Large intestine (tissue), 3 donors: ENCODE data around the gene ANO1. TPM values are rescaled to one million over a fixed set of nuclear protein-coding genes. Genes with fewer than 3 reads are reported as not detected.

Experiments used
- DNase-seq, 2 donors: peaks; one replicate each; pipeline versions ENCODE4 v3.0.0 to v3.0.0-alpha.2; 2013
- H3K27ac ChIP-seq: one replicate; pipeline ENCODE4 v1.5.1; 2013; ENCODE audit warnings: low read length
- H3K27me3 ChIP-seq: 2 replicates; pipeline ENCODE4 v1.6.1; 2013; ENCODE audit warnings: low read length; ENCODE audit not compliant: control insufficient read depth, insufficient read depth
- H3K36me3 ChIP-seq: 2 replicates; pipeline ENCODE4 v1.6.1; 2013; ENCODE audit warnings: low read length; ENCODE audit not compliant: control insufficient read depth, insufficient read depth
- H3K4me1 ChIP-seq: one replicate; pipeline ENCODE4 v1.6.1; 2013; ENCODE audit warnings: low read length; ENCODE audit not compliant: control insufficient read depth, insufficient read depth
- H3K4me3 ChIP-seq: one replicate; pipeline ENCODE4 v1.5.1; 2013; ENCODE audit warnings: low read length
- H3K9me3 ChIP-seq: one replicate; pipeline ENCODE4 v1.6.1; 2013; ENCODE audit warnings: mild to moderate bottlenecking, low read depth, low read length, moderate library complexity; ENCODE audit not compliant: control insufficient read depth
- WGBS: methylation state at CpG from one replicate; pipeline ENCODE4 v1.1.5; 2013; ENCODE audit warnings: low lambda C conversion rate; ENCODE audit not compliant: insufficient coverage; 5-methylcytosine and 5-hydroxymethylcytosine counted together
- polyA plus RNA-seq: library from polyadenylated mRNA; unstranded; fragments of 120-200 nt; gene quantifications from one replicate; pipeline ENCODE4 v1.2.1, GENCODE V29; 2013

ANO1 gene
- polyA plus RNA-seq, 1 donor, result 12.3 TPM

DNA sequence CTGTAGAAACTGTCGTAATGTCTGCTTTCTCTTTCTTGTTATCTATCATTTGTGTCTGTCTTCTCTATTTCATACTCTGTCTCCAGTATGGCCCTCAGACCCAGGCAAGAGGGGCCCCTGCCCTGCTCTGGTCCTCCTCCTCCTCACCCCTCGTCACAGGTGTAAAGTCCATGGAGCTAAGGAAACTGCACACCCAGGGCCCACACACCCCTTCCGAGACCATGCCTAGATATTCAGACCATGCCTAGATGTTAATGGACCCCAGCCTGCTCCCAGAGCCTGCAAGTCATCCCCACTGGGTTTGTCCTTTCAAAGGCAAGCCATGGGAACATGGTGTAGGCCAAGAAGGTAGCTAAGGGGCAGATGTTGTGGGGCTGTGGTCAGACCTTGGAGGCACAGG is 24.1 kb upstream of the ANO1 start:
- Histone ChIP-seq H3K36me3 (no peaks in the 10 kb centered on the region), H3K9me3 (no peaks in the 10 kb centered on the region), H3K27ac (no peak overlapping the region), H3K27me3 (peaks cover 5% of the 10 kb centered on the region), H3K4me1 (peaks cover 4% of the 10 kb centered on the region), H3K4me3 (no peak overlapping the region)
- peak; percentile 53 to 77 for DNase-seq
- 22% methylated on average over 1 of the region's 3 CpGs for WGBS

GRCh38 chr11:70055444-70055843 is 22.7 kb upstream of the ANO1 start:
- 67% methylated on average over 3 of the region's 3 CpGs for WGBS
- Histone ChIP-seq H3K9me3 (no peaks in the 10 kb centered on the region), H3K4me1 (peaks cover 4% of the 10 kb centered on the region), H3K4me3 (no peak overlapping the region), H3K27ac (no peak overlapping the region), H3K27me3 (peaks cover 3% of the 10 kb centered on the region), H3K36me3 (no peaks in the 10 kb centered on the region)
- DNase-seq, result no peak

DNA sequence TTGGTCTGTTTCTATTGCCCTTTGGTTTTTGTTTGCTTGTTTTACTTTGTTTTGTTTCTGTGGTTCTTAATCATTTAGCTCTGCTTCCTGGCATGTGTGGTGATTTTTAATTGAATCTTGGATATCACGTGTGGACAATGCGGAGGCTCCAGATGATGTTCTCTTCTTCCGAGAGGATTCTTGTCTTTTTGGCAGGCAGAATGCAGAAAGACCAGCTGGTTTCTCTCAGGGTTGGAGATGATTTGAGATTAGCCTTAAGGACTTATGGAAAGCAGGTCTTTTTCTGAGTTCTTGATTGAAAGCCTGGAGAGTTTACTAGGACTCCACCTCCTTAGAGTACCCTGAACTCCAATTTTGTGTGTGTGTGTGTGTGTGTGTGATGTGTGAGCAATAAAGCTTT is 21.0 kb upstream of the ANO1 start:
- no peaks in the 10 kb centered on the region for H3K9me3 ChIP-seq
- WGBS, result no CpG with 5 or more reads among the region's 3 CpGs
- peak in 1 of 2 donors; percentile 24 for DNase-seq

GRCh38 chr11:70059971-70060370 is 18.1 kb upstream of the ANO1 start:
- H3K36me3 ChIP-seq, result no peaks in the 10 kb centered on the region
- no CpG with 5 or more reads among the region's 5 CpGs for WGBS
- no peaks in the 10 kb centered on the region for H3K27me3 ChIP-seq
- no peak for DNase-seq
- no peak overlapping the region for H3K27ac ChIP-seq
- H3K4me3 ChIP-seq, result no peak overlapping the region
- no peaks in the 10 kb centered on the region for H3K9me3 ChIP-seq
- H3K4me1 ChIP-seq, result no peaks in the 10 kb centered on the region

More for the DNA sequence above, 21.0 kb upstream of the ANO1 start:
- no peaks in the 10 kb centered on the region for H3K27me3 ChIP-seq
- H3K27ac ChIP-seq, result no peak overlapping the region
- peaks cover 4% of the 10 kb centered on the region for H3K4me1 ChIP-seq
- H3K36me3 ChIP-seq, result no peaks in the 10 kb centered on the region
- H3K4me3 ChIP-seq, result no peak overlapping the region

- Histone ChIP-seq H3K27ac (no peak overlapping the region), H3K36me3 (no peaks in the 10 kb centered on the region), H3K4me3 (no peak overlapping the region), H3K4me1 (no peaks in the 10 kb centered on the region), H3K9me3 (no peaks in the 10 kb centered on the region), H3K27me3 (peaks cover 5% of the 10 kb centered on the region)
- no peak for DNase-seq
- WGBS, result 90% methylated on average over 8 of the region's 10 CpGs
Observed at GRCh38 chr11:70060611-70061293, 17.4 kb upstream of the ANO1 start.

DNA sequence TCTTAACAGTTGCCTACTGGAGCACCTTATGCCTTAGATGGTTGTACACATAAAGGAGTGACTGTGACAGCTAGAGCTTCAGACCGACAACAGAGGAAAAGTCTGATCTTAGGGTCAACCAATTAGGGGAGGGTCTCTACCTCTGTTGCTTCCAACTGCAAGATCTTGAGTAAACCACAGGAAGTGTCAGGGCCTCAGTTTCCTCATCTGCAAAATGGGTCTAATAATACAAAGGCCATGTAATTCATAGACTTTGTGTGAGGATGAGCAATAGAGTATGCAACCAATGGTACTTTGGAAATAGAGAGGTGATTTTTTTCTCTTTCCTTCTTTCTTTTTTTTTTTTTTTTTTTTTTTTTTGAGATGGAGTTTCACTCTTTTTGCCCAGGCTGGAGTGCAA is 16.4 kb upstream of the ANO1 start:
- H3K4me3 ChIP-seq, result no peak overlapping the region
- no peaks in the 10 kb centered on the region for H3K36me3 ChIP-seq
- no peaks in the 10 kb centered on the region for H3K9me3 ChIP-seq
- no peak overlapping the region for H3K27ac ChIP-seq
- H3K27me3 ChIP-seq, result peaks cover 5% of the 10 kb centered on the region
- no peak for DNase-seq
- H3K4me1 ChIP-seq, result no peaks in the 10 kb centered on the region
- no CpG with 5 or more reads among the region's 1 CpG for WGBS

DNA sequence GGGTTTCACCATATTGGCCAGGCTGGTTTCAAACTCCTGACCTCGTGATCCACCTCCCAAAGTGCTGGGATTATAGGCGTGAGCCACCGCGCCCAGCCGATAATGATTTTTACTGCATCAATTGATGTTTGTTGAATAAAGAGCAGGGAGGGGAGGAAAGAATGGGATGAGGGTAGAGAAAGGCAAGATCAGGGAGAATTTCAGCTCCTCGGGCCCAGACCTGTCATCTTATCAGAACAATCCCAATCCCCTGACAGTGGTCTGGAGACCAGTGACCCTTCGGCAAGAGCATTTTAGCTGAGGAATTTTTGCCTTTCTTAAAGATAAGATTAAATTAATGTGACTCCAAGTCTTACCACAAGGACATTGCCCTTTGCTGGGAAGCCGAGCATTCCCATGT is 15.0 kb upstream of the ANO1 start:
- peaks cover 4% of the 10 kb centered on the region for H3K4me1 ChIP-seq
- H3K36me3 ChIP-seq, result no peaks in the 10 kb centered on the region
- DNase-seq, result no peak
- no CpG with 5 or more reads among the region's 8 CpGs for WGBS
- no peaks in the 10 kb centered on the region for H3K9me3 ChIP-seq
- no peak overlapping the region for H3K4me3 ChIP-seq
- no peak overlapping the region for H3K27ac ChIP-seq
- peaks cover 11% of the 10 kb centered on the region for H3K27me3 ChIP-seq

- H3K4me1 ChIP-seq, result peaks cover 4% of the 10 kb centered on the region
- no peak overlapping the region for H3K4me3 ChIP-seq
- DNase-seq, result no peak
- H3K36me3 ChIP-seq, result no peaks in the 10 kb centered on the region
- no peaks in the 10 kb centered on the region for H3K9me3 ChIP-seq
- 100% methylated on average over 1 of the region's 4 CpGs for WGBS
- H3K27me3 ChIP-seq, result peaks cover 16% of the 10 kb centered on the region
- H3K27ac ChIP-seq, result no peak overlapping the region
Observed at GRCh38 chr11:70063555-70063954, 14.6 kb upstream of the ANO1 start.

GRCh38 chr11:70064008-70064725 is 13.9 kb upstream of the ANO1 start:
- H3K27me3 ChIP-seq, result peaks cover 21% of the 10 kb centered on the region
- peaks cover 4% of the 10 kb centered on the region for H3K4me1 ChIP-seq
- no peaks in the 10 kb centered on the region for H3K36me3 ChIP-seq
- H3K4me3 ChIP-seq, result no peak overlapping the region
- no peak for DNase-seq
- no peak overlapping the region for H3K27ac ChIP-seq
- no peaks in the 10 kb centered on the region for H3K9me3 ChIP-seq
- WGBS, result no CpG with 5 or more reads among the region's 10 CpGs

DNA sequence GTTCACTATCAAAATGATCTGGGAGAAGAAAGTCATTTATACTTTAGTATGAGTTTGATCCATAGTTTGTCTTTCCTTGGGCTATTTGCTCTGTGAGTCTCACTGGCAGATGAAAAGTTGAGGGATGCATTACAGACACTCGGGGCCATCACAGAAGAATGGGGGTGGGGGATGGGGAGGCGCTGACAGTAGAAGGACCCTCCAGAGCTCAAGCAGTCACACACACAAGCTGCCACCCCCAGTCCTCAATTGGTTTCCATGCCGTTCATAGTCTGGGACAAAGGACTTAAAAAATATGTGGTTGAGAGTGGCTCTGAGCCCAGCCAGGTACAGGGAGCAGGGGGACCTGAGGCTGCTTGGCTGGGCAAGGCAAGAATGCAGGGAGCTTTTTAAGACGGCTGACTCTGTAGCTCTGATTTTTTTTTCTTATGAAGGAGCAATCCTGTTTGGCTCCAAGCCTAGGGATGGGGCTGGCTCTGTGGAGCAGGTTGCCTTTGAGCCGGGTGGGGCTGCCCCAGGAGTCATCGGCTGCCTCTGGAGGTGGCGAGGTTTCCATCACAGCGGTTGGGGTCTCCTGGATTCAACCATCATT is 13.3 kb upstream of the ANO1 start:
- H3K36me3 ChIP-seq, result no peaks in the 10 kb centered on the region
- no peak for DNase-seq
- WGBS, result no CpG with 5 or more reads among the region's 8 CpGs
- H3K27ac ChIP-seq, result no peak overlapping the region
- no peaks in the 10 kb centered on the region for H3K9me3 ChIP-seq
- H3K27me3 ChIP-seq, result peaks cover 27% of the 10 kb centered on the region
- no peak overlapping the region for H3K4me3 ChIP-seq
- H3K4me1 ChIP-seq, result peaks cover 4% of the 10 kb centered on the region
